Measurements from ENCODE around the gene MS4A8. TPM values are rescaled to one million over a fixed set of nuclear protein-coding genes. Genes with fewer than 3 reads are reported as not detected.
"Not testable (repeated sequence)": the region's sequence is repeated elsewhere in the genome, so short reads cannot be mapped to it uniquely, and the experiment has no call there.

The MS4A8 gene
- total RNA-seq, 1 donor from 2014 or later, result not detected

- DNase-seq (ENCODE audit: extremely low read depth, low read depth, low spot score), result no peak
Measured at GRCh38 chr11:60724420-60724819, 25.0 kb downstream of the MS4A8 start, which contains the start of gene MS4A18. TSS of gene MS4A18 (plus strand) at chr11:60724720.

- DNase-seq (ENCODE audit: extremely low read depth, low read depth, low spot score), result no peak
Measured at GRCh38 chr11:60725592-60725991, 26.2 kb downstream of the MS4A8 start.

- no peak for DNase-seq (ENCODE audit: extremely low read depth, low read depth, low spot score)
Measured at GRCh38 chr11:60731586-60731985, 32.2 kb downstream of the MS4A8 start.

GRCh38 chr11:60734279-60734678 lies 34.9 kb downstream of the MS4A8 start:
- no peak for DNase-seq (ENCODE audit: extremely low read depth, low read depth, low spot score)

- DNase-seq (ENCODE audit: extremely low read depth, low read depth, low spot score), result no peak
Measured at GRCh38 chr11:60739114-60739513, 39.7 kb downstream of the MS4A8 start.

- DNase-seq (ENCODE audit: extremely low read depth, low read depth, low spot score), result no peak
Measured at GRCh38 chr11:60740573-60740972, 41.2 kb downstream of the MS4A8 start.

- DNase-seq (ENCODE audit: extremely low read depth, low read depth, low spot score), result no peak
Measured at GRCh38 chr11:60741421-60741820, 42.0 kb downstream of the MS4A8 start.

GRCh38 chr11:60743058-60743457 lies 43.6 kb downstream of the MS4A8 start:
- DNase-seq (ENCODE audit: extremely low read depth, low read depth, low spot score), result no peak

GRCh38 chr11:60744114-60744513 lies 44.7 kb downstream of the MS4A8 start:
- no peak for DNase-seq (ENCODE audit: extremely low read depth, low read depth, low spot score)

- DNase-seq (ENCODE audit: extremely low read depth, low read depth, low spot score), result no peak
Measured at GRCh38 chr11:60747359-60747873, 48.0 kb downstream of the MS4A8 start.

GRCh38 chr11:60748225-60748624 lies 48.8 kb downstream of the MS4A8 start:
- DNase-seq (ENCODE audit: extremely low read depth, low read depth, low spot score), result no peak

GRCh38 chr11:60748821-60749220 lies 49.4 kb downstream of the MS4A8 start:
- DNase-seq (ENCODE audit: extremely low read depth, low read depth, low spot score), result no peak

- DNase-seq (ENCODE audit: extremely low read depth, low read depth, low spot score), result no peak
Measured at GRCh38 chr11:60750911-60751310, 51.5 kb downstream of the MS4A8 start.

GRCh38 chr11:60753309-60753708 lies 53.9 kb downstream of the MS4A8 start:
- DNase-seq (ENCODE audit: extremely low read depth, low read depth, low spot score), result no peak

GRCh38 chr11:60754887-60755286 lies 55.5 kb downstream of the MS4A8 start:
- DNase-seq (ENCODE audit: extremely low read depth, low read depth, low spot score), result no peak

- DNase-seq (ENCODE audit: extremely low read depth, low read depth, low spot score), result no peak
Measured at GRCh38 chr11:60756307-60757032, 57.1 kb downstream of the MS4A8 start, which contains the start of gene MS4A15. TSS of gene MS4A15 (plus strand) at chr11:60756867. CDS start at chr11:60763734, 6,867 bp downstream.

GRCh38 chr11:60757231-60757800 lies 57.9 kb downstream of the MS4A8 start:
- DNase-seq (ENCODE audit: extremely low read depth, low read depth, low spot score), result no peak

GRCh38 chr11:60758671-60759070 lies 59.3 kb downstream of the MS4A8 start:
- DNase-seq (ENCODE audit: extremely low read depth, low read depth, low spot score), result not testable (repeated sequence)

- DNase-seq (ENCODE audit: extremely low read depth, low read depth, low spot score), result not testable (repeated sequence)
Measured at GRCh38 chr11:60759438-60760225, 60.2 kb downstream of the MS4A8 start.

- DNase-seq (ENCODE audit: extremely low read depth, low read depth, low spot score), result no peak
Measured at GRCh38 chr11:60761436-60762190, 62.2 kb downstream of the MS4A8 start.
